ENCODE data around the gene FSTL4. TPM values are rescaled to one million over a fixed set of nuclear protein-coding genes. Genes with fewer than 3 reads are reported as not detected.

FSTL4 gene
- total and polyA plus RNA-seq, 2 of the 13 experiments (the other 11 are each of a cell fraction or from before 2014, with no cell fraction given), result 2.1 to 3.0 TPM

DNA sequence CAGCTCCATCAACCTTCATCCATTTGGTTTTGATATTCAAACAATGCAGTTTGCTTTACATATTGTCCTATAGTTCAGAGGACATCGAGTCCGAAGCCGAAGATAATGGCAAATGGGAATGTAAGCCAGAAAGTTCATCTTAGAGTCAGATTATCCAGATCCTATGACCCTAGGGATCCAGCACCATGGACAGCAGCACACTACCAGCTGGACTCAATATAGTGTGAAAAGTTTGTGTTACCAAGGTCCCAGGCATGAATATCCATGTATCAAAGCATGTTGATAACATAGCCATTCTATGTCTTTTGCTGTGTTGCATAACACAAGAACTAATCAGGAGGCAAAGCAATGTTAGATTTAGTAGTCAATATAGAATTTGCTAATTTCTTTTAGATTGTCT lies 46.3 kb downstream of the FSTL4 start (continued):
- TF ChIP-seq, protein P1, sequence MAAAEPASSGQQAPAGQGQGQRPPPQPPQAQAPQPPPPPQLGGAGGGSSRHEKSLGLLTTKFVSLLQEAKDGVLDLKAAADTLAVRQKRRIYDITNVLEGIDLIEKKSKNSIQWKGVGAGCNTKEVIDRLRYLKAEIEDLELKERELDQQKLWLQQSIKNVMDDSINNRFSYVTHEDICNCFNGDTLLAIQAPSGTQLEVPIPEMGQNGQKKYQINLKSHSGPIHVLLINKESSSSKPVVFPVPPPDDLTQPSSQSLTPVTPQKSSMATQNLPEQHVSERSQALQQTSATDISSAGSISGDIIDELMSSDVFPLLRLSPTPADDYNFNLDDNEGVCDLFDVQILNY (CRISPR knock-in tag; conservative IDR thresholded peaks at IDR 0.05), result no peak
- TF ChIP-seq ZNF326 (CRISPR knock-in tag; IDR thresholded peaks at IDR 0.05; ENCODE audit: borderline replicate concordance), result no peak
- TF ChIP-seq SP140L (CRISPR knock-in tag; IDR thresholded peaks at IDR 0.05; ENCODE audit: borderline replicate concordance), result no peak
- no peak for TF ChIP-seq ZNF709 (CRISPR knock-in tag; IDR thresholded peaks at IDR 0.05)
- TF ChIP-seq, protein P2, sequence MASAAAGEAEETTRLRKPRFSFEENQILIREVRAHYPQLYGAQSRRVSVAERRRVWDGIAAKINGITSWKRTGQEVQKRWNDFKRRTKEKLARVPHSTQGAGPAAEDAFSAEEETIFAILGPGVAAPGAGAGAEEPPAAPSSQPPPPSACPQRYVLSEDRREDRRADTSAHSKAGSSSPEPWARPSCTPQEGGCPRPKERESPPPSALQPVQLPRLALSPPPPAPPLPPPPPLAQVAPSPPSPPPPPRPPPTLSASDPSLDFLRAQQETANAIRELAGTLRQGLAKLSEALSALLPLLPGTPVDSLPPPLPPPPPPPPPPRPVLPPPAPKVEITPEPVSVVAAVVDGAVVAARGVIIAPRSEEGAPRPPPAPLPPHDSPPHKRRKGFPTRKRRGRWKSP (CRISPR knock-in tag; IDR thresholded peaks at IDR 0.05), result no peak
- no peak for TF ChIP-seq SAP130 (CRISPR knock-in tag; IDR thresholded peaks at IDR 0.05; ENCODE audit: low read depth)
- no peak for TF ChIP-seq ZSCAN21 (CRISPR knock-in tag; IDR thresholded peaks at IDR 0.05; ENCODE audit: borderline replicate concordance)
- no peak for TF ChIP-seq PHF5A (CRISPR knock-in tag; IDR thresholded peaks at IDR 0.05; ENCODE audit: low read depth, unreplicated experiment)
- no peak for TF ChIP-seq ZNF354B (CRISPR knock-in tag; IDR thresholded peaks at IDR 0.05)
- no peak for TF ChIP-seq NONO (IDR thresholded peaks at IDR 0.05)
- no peak for TF ChIP-seq NONO (CRISPR knock-in tag; conservative IDR thresholded peaks at IDR 0.05)
- no peak for TF ChIP-seq MXI1 (IDR thresholded peaks at IDR 0.05; ENCODE audit: borderline replicate concordance, low read depth, low read length)
- TF ChIP-seq BCL3 (CRISPR knock-in tag; IDR thresholded peaks at IDR 0.05), result no peak
- TF ChIP-seq FUBP1 (CRISPR knock-in tag; IDR thresholded peaks at IDR 0.05; ENCODE audit: borderline replicate concordance), result no peak
- no peak for TF ChIP-seq KAT2B (IDR thresholded peaks at IDR 0.05; ENCODE audit: borderline replicate concordance, low read depth, low read length)
- no peak for TF ChIP-seq RAD51 (IDR thresholded peaks at IDR 0.05; ENCODE audit: borderline replicate concordance)
- no peak for TF ChIP-seq NFYB (CRISPR knock-in tag; IDR thresholded peaks at IDR 0.05)
- no peak for TF ChIP-seq CEBPB (IDR thresholded peaks at IDR 0.05; ENCODE audit: borderline replicate concordance, low read depth, low read length)
- no peak for TF ChIP-seq HIC2 (CRISPR knock-in tag; IDR thresholded peaks at IDR 0.05; ENCODE audit: low read depth)
- no peak for TF ChIP-seq GTF2F1 (IDR thresholded peaks at IDR 0.05; ENCODE audit: low read length)

Data from HepG2 (cell line).